ENCODE results near the gene RNF222. TPM values are rescaled to one million over a fixed set of nuclear protein-coding genes. Genes with fewer than 3 reads are reported as not detected.
"Not testable (repeated sequence)": the region's sequence is repeated elsewhere in the genome, so short reads cannot be mapped to it uniquely, and the experiment has no call there.

The RNF222 gene
- total and polyA plus RNA-seq, 2 donors from 2014 or later = not detected

GRCh38 chr17:8382880-8383142 is 14.8 kb downstream of the RNF222 start:
- peak overlapping the region in 1 of 2 donors; percentile 78 for H3K27ac ChIP-seq (ENCODE audit: low read depth in 2 of 2, low read length in 2 of 2)
- no peaks in the 10 kb centered on the region for H3K9me3 ChIP-seq (ENCODE audit: control insufficient read depth in 2 of 3, insufficient read depth in 1 of 3, low read length in 3 of 3)
- FAIRE-seq (no peak), DNase-seq (no peak)
- H3K4me3 ChIP-seq (ENCODE audit: low read length in 3 of 3) = peak overlapping the region; percentile 87 to 99 (median 97)
- no peak for TF ChIP-seq CTCF (IDR thresholded peaks at IDR 0.05; ENCODE audit: borderline replicate concordance, extremely low read depth, insufficient read depth)
- intact Hi-C loops (cut with DNase I) = no loop called here
- peaks cover 8 to 34% (median 19%) of the 10 kb centered on the region in 3 donors for H3K36me3 ChIP-seq (ENCODE audit: control insufficient read depth in 2 of 3, insufficient read depth in 3 of 3, low read length in 3 of 3)
- H3K27me3 ChIP-seq (ENCODE audit: control insufficient read depth, insufficient read depth, low read length) = no peaks in the 10 kb centered on the region
- peak overlapping the region in 2 of 3 donors; percentile 78 to 94 for H3K9ac ChIP-seq (ENCODE audit: low read length in 3 of 3)
- H3K4me1 ChIP-seq (ENCODE audit: control insufficient read depth in 2 of 3, insufficient read depth in 2 of 3, low read depth in 1 of 3, low read length in 3 of 3) = peaks cover 5 to 26% (median 22%) of the 10 kb centered on the region in 3 donors

- Histone ChIP-seq H3K27ac (ENCODE audit: low read depth in 2 of 2, low read length in 2 of 2) (peak overlapping the region in 1 of 2 donors; percentile 78), H3K4me1 (ENCODE audit: control insufficient read depth in 2 of 3, insufficient read depth in 2 of 3, low read depth in 1 of 3, low read length in 3 of 3) (peaks cover 5 to 26% (median 22%) of the 10 kb centered on the region in 3 donors), H3K36me3 (ENCODE audit: control insufficient read depth in 2 of 3, insufficient read depth in 3 of 3, low read length in 3 of 3) (peaks cover 8 to 34% (median 19%) of the 10 kb centered on the region in 3 donors), H3K4me3 (ENCODE audit: low read length in 3 of 3) (peak overlapping the region; percentile 87 to 99 (median 97)), H3K9me3 (ENCODE audit: control insufficient read depth in 2 of 3, insufficient read depth in 1 of 3, low read length in 3 of 3) (no peaks in the 10 kb centered on the region), H3K9ac (ENCODE audit: low read length in 3 of 3) (peak overlapping the region; percentile 30 to 94 (median 78)), H3K27me3 (ENCODE audit: control insufficient read depth, insufficient read depth, low read length) (no peaks in the 10 kb centered on the region)
- FAIRE-seq (no peak), DNase-seq (no peak)
- no peak for TF ChIP-seq CTCF (IDR thresholded peaks at IDR 0.05; ENCODE audit: borderline replicate concordance, extremely low read depth, insufficient read depth)
- intact Hi-C loops (cut with DNase I) = no loop called here
Observed at GRCh38 chr17:8382052-8382879, 15.4 kb downstream of the RNF222 start.

DNA sequence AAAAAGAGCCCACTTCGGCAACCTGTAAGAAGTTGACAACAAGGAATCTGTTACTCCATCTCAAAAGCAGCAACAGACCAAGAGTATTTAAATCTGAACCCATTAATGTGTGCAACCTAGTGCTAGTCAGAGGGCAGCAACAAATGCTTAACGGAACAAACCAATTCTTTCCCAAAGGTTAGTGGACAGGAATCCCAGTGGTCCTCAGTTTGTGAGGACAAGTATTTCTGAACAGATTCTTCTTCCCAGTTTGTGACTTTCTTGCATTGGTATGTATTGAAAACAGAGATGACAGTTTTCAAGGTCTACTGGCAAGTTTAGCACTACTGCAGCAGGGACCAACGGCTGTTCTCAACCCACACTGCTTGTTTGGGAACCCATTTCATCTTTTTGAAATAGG is 17.6 kb downstream of the RNF222 start:
- FAIRE-seq = no peak
- TF ChIP-seq CTCF (IDR thresholded peaks at IDR 0.05; ENCODE audit: borderline replicate concordance, extremely low read depth, insufficient read depth) = no peak
- no peaks in the 10 kb centered on the region for H3K9me3 ChIP-seq (ENCODE audit: control insufficient read depth in 2 of 3, insufficient read depth in 1 of 3, low read length in 3 of 3)
- peak overlapping the region in 1 of 3 donors; percentile 56 for H3K9ac ChIP-seq (ENCODE audit: low read length in 3 of 3)
- H3K27me3 ChIP-seq (ENCODE audit: control insufficient read depth, insufficient read depth, low read length) = no peaks in the 10 kb centered on the region
- intact Hi-C loops (cut with DNase I) = no loop called here
- H3K27ac ChIP-seq (ENCODE audit: low read depth in 2 of 2, low read length in 2 of 2) = no peak overlapping the region
- peaks cover 8 to 34% (median 19%) of the 10 kb centered on the region in 3 donors for H3K36me3 ChIP-seq (ENCODE audit: control insufficient read depth in 2 of 3, insufficient read depth in 3 of 3, low read length in 3 of 3)
- H3K4me3 ChIP-seq (ENCODE audit: low read length in 3 of 3) = no peak overlapping the region
- DNase-seq = no peak
- H3K4me1 ChIP-seq (ENCODE audit: control insufficient read depth in 2 of 3, insufficient read depth in 2 of 3, low read depth in 1 of 3, low read length in 3 of 3) = peaks cover 5 to 31% (median 26%) of the 10 kb centered on the region in 3 donors

- FAIRE-seq; H3K27me3 ChIP-seq (ENCODE audit: control insufficient read depth, insufficient read depth, low read length); H3K9me3 ChIP-seq (ENCODE audit: control insufficient read depth in 2 of 3, insufficient read depth in 1 of 3, low read length in 3 of 3); H3K27ac ChIP-seq (ENCODE audit: low read depth in 2 of 2, low read length in 2 of 2); intact Hi-C loops (cut with DNase I); DNase-seq; H3K9ac ChIP-seq (ENCODE audit: low read length in 3 of 3); H3K4me3 ChIP-seq (ENCODE audit: low read length in 3 of 3): not testable (repeated sequence)
- peaks cover 8 to 34% (median 19%) of the 10 kb centered on the region in 3 donors for H3K36me3 ChIP-seq (ENCODE audit: control insufficient read depth in 2 of 3, insufficient read depth in 3 of 3, low read length in 3 of 3)
- peaks cover 5 to 27% (median 23%) of the 10 kb centered on the region in 3 donors for H3K4me1 ChIP-seq (ENCODE audit: control insufficient read depth in 2 of 3, insufficient read depth in 2 of 3, low read depth in 1 of 3, low read length in 3 of 3)
Observed at GRCh38 chr17:8378117-8378516, 19.5 kb downstream of the RNF222 start.
